CD8-positive, alpha-beta memory T cell (primary cell): ENCODE results near the gene FAM43B. TPM values are rescaled to one million over a fixed set of nuclear protein-coding genes. Genes with fewer than 3 reads are reported as not detected.

Source experiments
- CTCF ChIA-PET: fragments of 350-600 bp; sonication (Branson Sonifier 250); formaldehyde crosslinking; loops from one replicate; lab custom pipeline; 2021; ENCODE audit warnings: antibody characterized with exemption; lab: Charles Lee
- POLR2A ChIA-PET: fragments of 350-600 bp; sonication (Branson Sonifier 250); formaldehyde crosslinking; loops from one replicate; lab custom pipeline; 2021; ENCODE audit warnings: antibody characterized with exemption; lab: Charles Lee
- DNase-seq, 5 donors: peaks; one replicate each; pipeline versions ENCODE4 v3.0.0 to v3.0.0-alpha.2; 2020 to 2022; ENCODE audit warnings: mixed read lengths in 1 of 5
- H3K27ac ChIP-seq: one replicate; pipeline ENCODE4 v1.7.0; 2013; ENCODE audit warnings: low read depth, mild to moderate bottlenecking, low read length, moderate library complexity
- H3K27me3 ChIP-seq: 2 replicates; pipeline ENCODE4 v1.7.0; 2013; ENCODE audit warnings: low read length, mild to moderate bottlenecking; ENCODE audit not compliant: insufficient read depth, poor library complexity, severe bottlenecking
- H3K36me3 ChIP-seq: 2 replicates; pipeline ENCODE4 v1.7.0; 2013; ENCODE audit warnings: mild to moderate bottlenecking, low read length, moderate library complexity; ENCODE audit not compliant: insufficient read depth
- H3K4me1 ChIP-seq: 2 replicates; pipeline ENCODE4 v1.7.0; 2013; ENCODE audit warnings: mild to moderate bottlenecking, low read length, moderate library complexity; ENCODE audit not compliant: insufficient read depth
- H3K4me3 ChIP-seq: 2 replicates; pipeline ENCODE4 v1.7.0; 2013; ENCODE audit warnings: mild to moderate bottlenecking, low read length
- H3K9me3 ChIP-seq: 2 replicates; pipeline ENCODE4 v1.7.0; 2013; ENCODE audit warnings: mild to moderate bottlenecking, low read length
- H3K27ac Mint-ChIP-seq, 8 donors: one replicate each; pipeline ENCODE4 v1.8.0; 2020 to 2021; ENCODE audit warnings: mixed read lengths in 8 of 8, mild to moderate bottlenecking in 6 of 8, inconsistent platforms in 3 of 8, moderate library complexity in 3 of 8
- H3K27me3 Mint-ChIP-seq, 2 donors: one replicate each; pipeline ENCODE4 v1.8.0; 2020 to 2021; ENCODE audit warnings: mixed read lengths in 2 of 2, mild to moderate bottlenecking in 1 of 2, moderate library complexity in 1 of 2
- H3K36me3 Mint-ChIP-seq, 3 donors: one replicate each; pipeline ENCODE4 v1.8.0; 2020 to 2021; ENCODE audit warnings: mixed read lengths in 3 of 3, inconsistent platforms in 1 of 3, mild to moderate bottlenecking in 1 of 3
- H3K4me1 Mint-ChIP-seq, 3 donors: one replicate each; pipeline ENCODE4 v1.8.0; 2020 to 2021; ENCODE audit warnings: mixed read lengths in 3 of 3, inconsistent platforms in 1 of 3, mild to moderate bottlenecking in 1 of 3
- H3K4me3 Mint-ChIP-seq, 7 donors: one replicate each; pipeline ENCODE4 v1.8.0; 2020 to 2021; ENCODE audit warnings: mixed read lengths in 7 of 7, mild to moderate bottlenecking in 6 of 7, moderate library complexity in 4 of 7, inconsistent platforms in 2 of 7
- H3K9me3 Mint-ChIP-seq, 5 donors: one replicate each; pipeline ENCODE4 v1.8.0; 2020 to 2022; ENCODE audit warnings: mixed read lengths in 5 of 5, mild to moderate bottlenecking in 3 of 5, moderate library complexity in 2 of 5, inconsistent platforms in 1 of 5
- polyA plus RNA-seq: library from polyadenylated mRNA; unstranded; fragments of 300-500 nt; fragmentation: Illumina TruSeq; gene quantifications from one replicate; pipeline ENCODE4 v1.2.3, GENCODE V29; 2021
- total RNA-seq, 2 experiments: library from RNA; stranded (reverse); gene quantifications; one replicate each; pipeline ENCODE4 v1.2.3, GENCODE V29; 2021

FAM43B gene
- total and polyA plus RNA-seq, 3 experiments from 2014 or later = not detected

DNA sequence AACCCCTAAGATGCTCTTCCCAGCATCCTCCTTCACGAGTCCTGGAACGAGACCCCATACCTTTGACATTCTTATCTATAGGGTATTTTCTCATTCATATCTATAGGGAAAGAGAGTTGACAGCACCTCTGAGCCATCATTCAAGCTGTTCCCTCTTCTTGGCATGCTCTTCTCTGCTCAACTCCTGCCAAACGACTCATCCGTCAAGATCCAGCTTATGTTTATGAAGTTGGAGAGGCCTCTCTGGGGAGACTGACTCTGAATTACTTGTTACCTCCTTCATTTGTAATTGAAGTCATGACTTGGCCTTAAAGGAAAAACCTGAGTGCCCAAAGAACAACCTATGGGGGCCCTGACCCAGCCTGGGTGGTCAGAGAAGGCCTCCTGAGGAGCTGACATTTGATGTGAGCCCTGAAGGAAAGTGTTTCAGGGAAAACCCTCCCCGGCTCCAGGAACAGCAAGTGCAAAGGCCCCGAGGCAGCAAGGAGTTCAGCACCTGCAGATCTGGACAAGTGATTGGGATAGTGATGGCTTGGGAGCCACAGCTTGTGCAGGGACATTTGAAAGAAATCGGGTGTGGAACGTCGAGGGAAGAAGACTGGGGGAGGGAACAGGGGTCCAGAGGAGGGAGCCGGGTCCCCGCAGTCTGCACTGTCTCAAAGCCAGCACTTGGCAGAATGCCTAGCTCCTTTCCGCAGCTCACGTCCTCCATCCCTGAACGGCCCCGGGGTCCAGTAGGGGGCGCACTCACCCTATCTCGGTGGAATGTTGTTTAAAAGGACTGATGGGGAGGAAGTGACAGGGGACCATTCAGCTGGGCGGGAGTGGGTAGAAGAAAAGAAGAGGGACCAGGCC, 22.5 kb downstream of the FAM43B start:
- no peak overlapping the region for H3K4me3 Mint-ChIP-seq
- POLR2A ChIA-PET = no interaction called here

DNA sequence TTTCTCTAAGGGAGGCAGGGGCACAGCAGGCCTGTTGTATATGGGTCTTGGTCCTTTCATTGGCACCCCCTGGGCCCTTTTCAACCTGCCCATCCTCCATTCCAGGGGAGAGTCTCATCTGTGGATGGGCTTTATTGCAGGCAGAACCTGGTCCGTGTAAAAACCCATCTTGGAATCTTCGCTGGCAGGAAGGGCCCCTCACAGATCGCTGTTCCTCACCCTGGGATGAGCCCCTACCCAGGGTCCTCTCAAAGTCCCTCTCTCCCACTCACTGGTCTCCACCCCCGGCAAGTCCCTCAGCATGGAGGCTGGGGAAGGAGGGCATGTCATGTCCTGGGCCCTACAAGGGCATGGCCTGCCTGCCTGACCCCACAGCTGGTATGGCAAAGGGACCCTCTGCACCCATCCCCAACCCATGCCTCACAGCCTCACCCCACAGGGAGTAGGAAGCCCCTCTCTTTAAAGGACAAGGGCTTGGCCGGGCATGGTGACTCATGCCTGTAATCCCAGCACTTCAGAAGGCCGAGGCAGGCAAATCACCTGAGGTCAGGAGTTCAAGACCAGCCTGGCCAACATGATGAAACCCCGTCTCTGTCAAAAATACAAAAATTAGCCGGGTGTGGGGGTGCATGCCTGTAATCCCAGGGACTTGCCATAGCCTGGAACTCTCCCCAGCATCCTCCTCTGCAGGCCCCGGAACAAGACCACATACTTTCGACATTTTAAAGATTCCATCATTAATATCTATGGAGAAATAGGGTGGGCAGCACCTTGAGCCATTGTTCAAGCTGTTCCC, 23.4 kb downstream of the FAM43B start:
- Histone ChIP-seq H3K27ac (no peak overlapping the region), H3K9me3 (no peaks in the 10 kb centered on the region), H3K27me3 (peaks cover 5% of the 10 kb centered on the region), H3K4me3 (no peak overlapping the region), H3K4me1 (no peaks in the 10 kb centered on the region), H3K36me3 (no peaks in the 10 kb centered on the region)
- peaks cover 9 to 45% of the 10 kb centered on the region in 2 donors for H3K27me3 Mint-ChIP-seq
- ChIA-PET CTCF (interaction anchor here (0.9 to 1.6 kb wide), 2 partner anchors 10 to 55 kb away, joined by 3 read pairs; no protein-coding TSS in a partner anchor), POLR2A (no interaction called here)
- H3K27ac Mint-ChIP-seq = no peak overlapping the region
- H3K4me1 Mint-ChIP-seq = no peaks in the 10 kb centered on the region
- H3K36me3 Mint-ChIP-seq = no peaks in the 10 kb centered on the region
- no peak overlapping the region for H3K4me3 Mint-ChIP-seq
- H3K9me3 Mint-ChIP-seq = peaks cover 0 to 2% (median 0%) of the 10 kb centered on the region in 5 donors
- DNase-seq = no peak

More for the DNA sequence above, 22.5 kb downstream of the FAM43B start:
- Mint-ChIP-seq H3K4me1 (no peaks in the 10 kb centered on the region), H3K27ac (no peak overlapping the region), H3K27me3 (peaks cover 11 to 51% of the 10 kb centered on the region in 2 donors), H3K36me3 (no peaks in the 10 kb centered on the region), H3K9me3 (peaks cover 0 to 2% (median 0%) of the 10 kb centered on the region in 5 donors)
- no peaks in the 10 kb centered on the region for H3K9me3 ChIP-seq
- H3K4me1 ChIP-seq = no peaks in the 10 kb centered on the region
- peak in 4 of 5 donors; percentile 17 to 62 (median 24) for DNase-seq
- no peak overlapping the region for H3K4me3 ChIP-seq
- CTCF ChIA-PET = interaction anchor here (0.9 to 1.6 kb wide), 2 partner anchors 11 to 55 kb away, joined by 3 read pairs; no protein-coding TSS in a partner anchor
- H3K36me3 ChIP-seq = no peaks in the 10 kb centered on the region
- H3K27ac ChIP-seq = no peak overlapping the region
- peaks cover 5% of the 10 kb centered on the region for H3K27me3 ChIP-seq

GRCh38 chr1:20578062-20578461, 25.7 kb downstream of the FAM43B start:
- no peaks in the 10 kb centered on the region for H3K9me3 ChIP-seq
- DNase-seq = no peak
- Mint-ChIP-seq H3K4me1 (no peaks in the 10 kb centered on the region), H3K9me3 (no peaks in the 10 kb centered on the region), H3K4me3 (no peak overlapping the region), H3K36me3 (no peaks in the 10 kb centered on the region), H3K27ac (no peak overlapping the region), H3K27me3 (peaks cover 11 to 35% of the 10 kb centered on the region in 2 donors)
- no peaks in the 10 kb centered on the region for H3K4me1 ChIP-seq
- CTCF ChIA-PET = no interaction called here
- H3K27ac ChIP-seq = no peak overlapping the region
- no peak overlapping the region for H3K4me3 ChIP-seq
- POLR2A ChIA-PET = no interaction called here
- H3K27me3 ChIP-seq = no peaks in the 10 kb centered on the region
- no peaks in the 10 kb centered on the region for H3K36me3 ChIP-seq

DNA sequence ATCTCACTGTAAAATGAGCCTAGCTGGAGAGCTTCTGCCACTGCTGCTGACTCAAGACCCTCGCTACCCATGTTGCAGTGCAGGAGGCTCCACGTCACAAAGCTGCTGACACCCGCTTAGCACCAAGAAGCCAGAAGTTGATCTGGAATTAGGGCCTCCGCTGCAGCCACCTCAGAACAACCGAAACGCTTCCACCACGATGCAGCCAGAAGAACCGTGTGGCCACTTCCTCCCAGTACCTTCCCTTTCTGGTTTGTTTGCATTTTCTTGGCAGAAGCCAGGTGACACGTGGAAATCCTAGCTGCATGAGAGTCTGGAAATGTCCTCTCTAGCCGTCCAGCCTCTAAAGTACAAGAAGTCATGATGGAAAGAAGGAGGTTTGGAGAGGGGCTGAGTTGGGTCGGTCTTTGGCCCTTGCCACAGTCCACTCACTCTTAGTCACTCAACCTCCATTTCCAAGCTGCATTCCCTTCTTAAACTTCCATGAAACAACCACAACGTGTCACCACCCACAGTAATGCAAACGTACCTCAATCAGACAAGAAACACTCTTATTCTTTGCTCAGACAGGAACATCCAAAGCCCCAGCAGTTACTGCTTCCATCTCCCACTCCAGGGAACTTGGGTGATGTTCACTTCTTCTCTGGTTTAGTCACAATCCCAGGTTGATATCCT, 26.5 kb downstream of the FAM43B start:
- Mint-ChIP-seq H3K9me3 (no peaks in the 10 kb centered on the region), H3K27ac (no peak overlapping the region), H3K36me3 (no peaks in the 10 kb centered on the region), H3K4me1 (no peaks in the 10 kb centered on the region), H3K27me3 (peaks cover 7 to 27% of the 10 kb centered on the region in 2 donors), H3K4me3 (no peak overlapping the region)
- H3K4me3 ChIP-seq = no peak overlapping the region
- H3K4me1 ChIP-seq = no peaks in the 10 kb centered on the region
- DNase-seq = no peak
- no peaks in the 10 kb centered on the region for H3K36me3 ChIP-seq
- H3K9me3 ChIP-seq = no peaks in the 10 kb centered on the region
- ChIA-PET CTCF (no interaction called here), POLR2A (no interaction called here)
- H3K27me3 ChIP-seq = no peaks in the 10 kb centered on the region
- H3K27ac ChIP-seq = no peak overlapping the region

DNA sequence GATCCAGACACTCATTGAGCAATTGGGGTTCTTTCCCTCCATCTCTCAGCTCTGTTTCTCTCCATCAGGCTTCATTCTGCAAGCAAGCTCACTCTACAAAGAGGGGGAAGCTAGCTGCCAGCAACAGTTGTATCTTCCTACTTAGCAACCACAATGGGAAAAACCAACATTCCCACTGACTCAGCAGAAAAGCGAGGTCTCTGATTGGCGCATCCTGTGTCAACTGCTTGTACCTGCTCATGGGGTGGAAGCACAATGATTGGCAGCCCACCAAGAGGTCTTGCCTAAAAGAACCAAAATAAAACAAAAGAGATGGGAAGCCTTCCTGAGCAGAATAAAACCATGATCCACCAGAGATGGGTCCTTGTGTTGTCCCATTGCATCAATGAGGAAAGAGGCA, 32.5 kb downstream of the FAM43B start:
- peaks cover 0 to 3% (median 0%) of the 10 kb centered on the region in 5 donors for H3K9me3 Mint-ChIP-seq
- no peaks in the 10 kb centered on the region for H3K36me3 Mint-ChIP-seq

GRCh38 chr1:20586953-20587660, 34.7 kb downstream of the FAM43B start:
- CTCF ChIA-PET = no interaction called here
- H3K4me1 Mint-ChIP-seq = peaks cover 11 to 15% (median 15%) of the 10 kb centered on the region in 3 donors
- Histone ChIP-seq H3K27me3 (peaks cover 13% of the 10 kb centered on the region), H3K36me3 (no peaks in the 10 kb centered on the region), H3K9me3 (no peaks in the 10 kb centered on the region), H3K4me1 (no peaks in the 10 kb centered on the region), H3K27ac (no peak overlapping the region), H3K4me3 (no peak overlapping the region)
- POLR2A ChIA-PET = no interaction called here
- DNase-seq = no peak
- H3K27me3 Mint-ChIP-seq = peaks cover 37 to 58% of the 10 kb centered on the region in 2 donors
- no peak overlapping the region for H3K27ac Mint-ChIP-seq
- peaks cover 0 to 3% (median 0%) of the 10 kb centered on the region in 5 donors for H3K9me3 Mint-ChIP-seq
- no peaks in the 10 kb centered on the region for H3K36me3 Mint-ChIP-seq
- H3K4me3 Mint-ChIP-seq = no peak overlapping the region

More for the DNA sequence above, 32.5 kb downstream of the FAM43B start:
- POLR2A ChIA-PET = no interaction called here
- no peak for DNase-seq
- Histone ChIP-seq H3K36me3 (no peaks in the 10 kb centered on the region), H3K27me3 (peaks cover 10% of the 10 kb centered on the region), H3K27ac (no peak overlapping the region), H3K4me3 (no peak overlapping the region), H3K9me3 (no peaks in the 10 kb centered on the region), H3K4me1 (no peaks in the 10 kb centered on the region)
- H3K4me3 Mint-ChIP-seq = no peak overlapping the region
- no peak overlapping the region for H3K27ac Mint-ChIP-seq
- peaks cover 11 to 15% (median 14%) of the 10 kb centered on the region in 3 donors for H3K4me1 Mint-ChIP-seq
- peaks cover 21 to 49% of the 10 kb centered on the region in 2 donors for H3K27me3 Mint-ChIP-seq
- CTCF ChIA-PET = interaction anchor here (1.0 kb wide), 1 partner anchor 10 kb away, joined by 3 read pairs; no protein-coding TSS in a partner anchor

DNA sequence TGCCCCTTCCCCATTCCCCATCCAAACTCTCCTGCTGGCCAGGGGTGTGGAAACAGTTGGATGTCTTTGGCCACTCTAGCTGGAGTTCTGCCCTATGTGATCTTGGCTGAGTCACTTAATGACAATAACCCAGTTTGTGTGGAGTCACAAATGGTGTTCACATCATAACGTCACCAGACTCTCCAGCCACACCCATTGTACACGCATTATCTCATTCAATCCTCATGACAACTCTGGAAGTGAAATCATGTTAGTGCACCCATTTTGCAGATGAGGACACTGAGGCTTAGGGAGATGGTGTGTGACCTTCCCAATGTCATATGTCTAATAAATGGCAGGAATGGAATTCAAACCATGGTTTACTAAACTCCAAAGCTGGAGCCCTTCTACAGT, 35.3 kb downstream of the FAM43B start:
- Mint-ChIP-seq H3K9me3 (peaks cover 0 to 3% (median 0%) of the 10 kb centered on the region in 5 donors), H3K4me1 (peaks cover 11 to 15% (median 15%) of the 10 kb centered on the region in 3 donors), H3K27ac (no peak overlapping the region), H3K36me3 (no peaks in the 10 kb centered on the region), H3K4me3 (no peak overlapping the region), H3K27me3 (peaks cover 42 to 62% of the 10 kb centered on the region in 2 donors)
- Histone ChIP-seq H3K27me3 (peaks cover 16% of the 10 kb centered on the region), H3K4me3 (no peak overlapping the region), H3K27ac (no peak overlapping the region), H3K9me3 (no peaks in the 10 kb centered on the region), H3K36me3 (no peaks in the 10 kb centered on the region), H3K4me1 (no peaks in the 10 kb centered on the region)
- DNase-seq = no peak
- ChIA-PET CTCF (no interaction called here), POLR2A (no interaction called here)
